ENCODE data around the gene GALNT18.

- TF ChIP-seq CTCF (IDR thresholded peaks at IDR 0.05), result no peak
- no peak for TF ChIP-seq POLR2A (IDR thresholded peaks at IDR 0.05)
Observed at GRCh38 chr11:11607772-11608171, 14.0 kb downstream of the GALNT18 start.

All from prostate gland (tissue), 2 donors.